K562 (cell line): Measurements from ENCODE around the gene GCSH. TPM values are rescaled to one million over a fixed set of nuclear protein-coding genes. Genes with fewer than 3 reads are reported as not detected.

Experiments
- BHLHE40 ChIP-seq: IDR thresholded peaks from 2 replicates; pipeline ENCODE4 v1.6.1; 2011; ENCODE audit warnings: low read length, improper control_type of control experiment
- CCNT2 ChIP-seq: IDR thresholded peaks from 2 replicates; pipeline ENCODE4 v1.6.1; 2011; ENCODE audit warnings: borderline replicate concordance, low read depth, mild to moderate bottlenecking, moderate library complexity, mixed read lengths, low read length; ENCODE audit not compliant: insufficient read length; ENCODE audit errors: extremely low read depth
- EGR1 ChIP-seq: fragments of 450-650 bp; conservative IDR thresholded peaks from 2 replicates; pipeline ENCODE4 v1.6.1; 2017; ENCODE audit warnings: mild to moderate bottlenecking
- L3MBTL2 ChIP-seq: fragments of 450-650 bp; IDR thresholded peaks from 2 replicates; pipeline ENCODE4 v1.6.1; 2016; ENCODE audit warnings: mild to moderate bottlenecking, moderate library complexity
- MAFG ChIP-seq: fragments of 450-650 bp; conservative IDR thresholded peaks from 2 replicates; pipeline ENCODE4 v1.6.1; 2016; ENCODE audit warnings: missing genetic modification characterization, missing compliant biosample characterization
- NCOA6 ChIP-seq: fragments of 450-650 bp; IDR thresholded peaks from 2 replicates; pipeline ENCODE4 v1.6.1; 2017; ENCODE audit warnings: mild to moderate bottlenecking
- PHF20 ChIP-seq: fragments of 450-650 bp; IDR thresholded peaks from 2 replicates; pipeline ENCODE4 v1.6.1; 2018; ENCODE audit not compliant: partially characterized antibody
- RBM25 ChIP-seq: fragments of 200-400 bp; formaldehyde crosslinking; IDR thresholded peaks from 2 replicates; pipeline ENCODE4 v1.6.1; 2018; ENCODE audit warnings: low read length, low read depth, moderate library complexity; ENCODE audit not compliant: severe bottlenecking
- SMC3 ChIP-seq: conservative IDR thresholded peaks from 2 replicates; pipeline ENCODE4 v1.6.1; 2011; ENCODE audit warnings: low read depth, low read length, improper control_type of control experiment; ENCODE audit not compliant: insufficient read depth
- TAL1 ChIP-seq: fragments of 450-650 bp; IDR thresholded peaks from 2 replicates; pipeline ENCODE4 v1.6.1; 2016; ENCODE audit warnings: mild to moderate bottlenecking
- ZBED1 ChIP-seq: IDR thresholded peaks from 2 replicates; pipeline ENCODE4 v1.6.1; 2014
- ZEB2 ChIP-seq: fragments of 450-650 bp; IDR thresholded peaks from 2 replicates; pipeline ENCODE4 v1.6.1; 2016
- ZNF586 ChIP-seq: fragments of 450-650 bp; formaldehyde crosslinking; conservative IDR thresholded peaks from 2 replicates; pipeline ENCODE4 v1.4.0; 2020; ENCODE audit warnings: mild to moderate bottlenecking, moderate library complexity
- ZNF766 ChIP-seq: fragments of 200-800 bp; sonication (Bioruptor generic); conservative IDR thresholded peaks from 2 replicates; pipeline ENCODE4 v1.6.1; 2016; ENCODE audit warnings: missing genetic modification characterization, missing compliant biosample characterization
- polyA plus RNA-seq, 8 experiments: library from polyadenylated mRNA; depleted of rRNA in 4 of 8; stranded (reverse) in 5 of 8; unstranded in 3 of 8; fragments of >200 nt; fragmentation: Nextera tagmentation in 2 of 8; fragmentation: Illumina TruSeq in 1 of 8; extraction: Ambion mirVana in 2 of 8; extraction: Trizol in 1 of 8; gene quantifications; 2 replicates each; pipeline versions ENCODE4 v1.2.1 to v1.2.3, GENCODE V29; 2011 to 2014; ENCODE audit warnings: inconsistent platforms in 1 of 8, missing spikeins in 1 of 8
- total RNA-seq, 7 experiments: library from RNA; depleted of rRNA in 6 of 7; stranded (reverse); fragments of >200 nt in 6 of 7; fragmentation: Illumina TruSeq in 2 of 7; extraction: Trizol in 2 of 7; gene quantifications; 2 replicates each; pipeline versions ENCODE4 v1.2.1 to v1.2.3, GENCODE V29; 2011 to 2021; ENCODE audit warnings: low replicate concordance in 1 of 7
- TF ChIP-seq, protein P1 (sequence below): fragments of 450-650 bp; IDR thresholded peaks from 2 replicates; pipeline ENCODE4 v1.6.1; 2016; ENCODE audit warnings: borderline replicate concordance
- TF ChIP-seq, protein P2 (sequence below): fragments of 450-650 bp; IDR thresholded peaks from 2 replicates; pipeline ENCODE4 v1.7.0; 2016; ENCODE audit warnings: borderline replicate concordance
- TF ChIP-seq, protein P3 (sequence below): IDR thresholded peaks from 2 replicates; pipeline ENCODE4 v1.6.1; 2014; ENCODE audit warnings: antibody characterized with exemption
- TF ChIP-seq, protein P4 (sequence below): sonication (generic); formaldehyde crosslinking; IDR thresholded peaks from 2 replicates; pipeline ENCODE4 v1.8.1; 2023; ENCODE audit warnings: mild to moderate bottlenecking, missing genetic modification reagents
- TF ChIP-seq, protein P5 (sequence below): sonication (generic); formaldehyde crosslinking; IDR thresholded peaks from 2 replicates; pipeline ENCODE4 v1.8.0; 2022; ENCODE audit warnings: mild to moderate bottlenecking, missing genetic modification reagents

GCSH gene
- total and polyA plus RNA-seq, 9 of the 15 experiments (the other 6 are each of a cell fraction or from before 2014, with no cell fraction given) = 35.0 to 121 (median 89.0) TPM

DNA sequence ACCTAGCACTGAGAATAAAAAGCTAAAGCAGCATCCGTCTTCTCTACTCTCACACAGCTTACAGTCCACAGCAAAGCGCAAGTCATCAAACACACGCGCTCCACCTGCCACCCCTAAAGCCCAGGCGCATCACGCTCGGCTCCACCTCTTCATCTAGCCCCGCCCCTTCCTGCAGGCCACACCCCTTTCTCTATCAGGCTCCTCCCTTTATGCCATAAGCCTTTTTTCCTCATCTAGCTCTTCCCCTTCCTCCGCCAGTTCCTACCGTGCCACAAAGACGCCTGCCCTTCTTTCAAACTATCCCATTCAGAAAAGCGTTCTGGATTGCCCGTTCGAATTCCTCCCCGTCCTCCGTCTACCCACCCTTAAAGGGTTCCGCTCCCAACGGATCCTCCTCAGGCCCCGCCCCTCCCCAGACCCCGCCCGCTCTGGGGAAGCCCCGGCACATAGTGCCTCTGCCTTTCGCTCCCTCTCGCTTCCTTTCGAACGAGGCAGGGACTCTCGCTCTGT is 19.6 kb downstream of the GCSH start (continued):
- TF ChIP-seq, protein P1, sequence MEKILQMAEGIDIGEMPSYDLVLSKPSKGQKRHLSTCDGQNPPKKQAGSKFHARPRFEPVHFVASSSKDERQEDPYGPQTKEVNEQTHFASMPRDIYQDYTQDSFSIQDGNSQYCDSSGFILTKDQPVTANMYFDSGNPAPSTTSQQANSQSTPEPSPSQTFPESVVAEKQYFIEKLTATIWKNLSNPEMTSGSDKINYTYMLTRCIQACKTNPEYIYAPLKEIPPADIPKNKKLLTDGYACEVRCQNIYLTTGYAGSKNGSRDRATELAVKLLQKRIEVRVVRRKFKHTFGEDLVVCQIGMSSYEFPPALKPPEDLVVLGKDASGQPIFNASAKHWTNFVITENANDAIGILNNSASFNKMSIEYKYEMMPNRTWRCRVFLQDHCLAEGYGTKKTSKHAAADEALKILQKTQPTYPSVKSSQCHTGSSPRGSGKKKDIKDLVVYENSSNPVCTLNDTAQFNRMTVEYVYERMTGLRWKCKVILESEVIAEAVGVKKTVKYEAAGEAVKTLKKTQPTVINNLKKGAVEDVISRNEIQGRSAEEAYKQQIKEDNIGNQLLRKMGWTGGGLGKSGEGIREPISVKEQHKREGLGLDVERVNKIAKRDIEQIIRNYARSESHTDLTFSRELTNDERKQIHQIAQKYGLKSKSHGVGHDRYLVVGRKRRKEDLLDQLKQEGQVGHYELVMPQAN = no peak
- no peak for TF ChIP-seq ZBED1
- TF ChIP-seq EGR1 = no peak
- TF ChIP-seq L3MBTL2 = peak; percentile 90
- TF ChIP-seq, protein P2, sequence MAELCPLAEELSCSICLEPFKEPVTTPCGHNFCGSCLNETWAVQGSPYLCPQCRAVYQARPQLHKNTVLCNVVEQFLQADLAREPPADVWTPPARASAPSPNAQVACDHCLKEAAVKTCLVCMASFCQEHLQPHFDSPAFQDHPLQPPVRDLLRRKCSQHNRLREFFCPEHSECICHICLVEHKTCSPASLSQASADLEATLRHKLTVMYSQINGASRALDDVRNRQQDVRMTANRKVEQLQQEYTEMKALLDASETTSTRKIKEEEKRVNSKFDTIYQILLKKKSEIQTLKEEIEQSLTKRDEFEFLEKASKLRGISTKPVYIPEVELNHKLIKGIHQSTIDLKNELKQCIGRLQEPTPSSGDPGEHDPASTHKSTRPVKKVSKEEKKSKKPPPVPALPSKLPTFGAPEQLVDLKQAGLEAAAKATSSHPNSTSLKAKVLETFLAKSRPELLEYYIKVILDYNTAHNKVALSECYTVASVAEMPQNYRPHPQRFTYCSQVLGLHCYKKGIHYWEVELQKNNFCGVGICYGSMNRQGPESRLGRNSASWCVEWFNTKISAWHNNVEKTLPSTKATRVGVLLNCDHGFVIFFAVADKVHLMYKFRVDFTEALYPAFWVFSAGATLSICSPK = no peak
- TF ChIP-seq BHLHE40 = no peak; the same call in 1 of the 2 replicates
- TF ChIP-seq, protein P3, sequence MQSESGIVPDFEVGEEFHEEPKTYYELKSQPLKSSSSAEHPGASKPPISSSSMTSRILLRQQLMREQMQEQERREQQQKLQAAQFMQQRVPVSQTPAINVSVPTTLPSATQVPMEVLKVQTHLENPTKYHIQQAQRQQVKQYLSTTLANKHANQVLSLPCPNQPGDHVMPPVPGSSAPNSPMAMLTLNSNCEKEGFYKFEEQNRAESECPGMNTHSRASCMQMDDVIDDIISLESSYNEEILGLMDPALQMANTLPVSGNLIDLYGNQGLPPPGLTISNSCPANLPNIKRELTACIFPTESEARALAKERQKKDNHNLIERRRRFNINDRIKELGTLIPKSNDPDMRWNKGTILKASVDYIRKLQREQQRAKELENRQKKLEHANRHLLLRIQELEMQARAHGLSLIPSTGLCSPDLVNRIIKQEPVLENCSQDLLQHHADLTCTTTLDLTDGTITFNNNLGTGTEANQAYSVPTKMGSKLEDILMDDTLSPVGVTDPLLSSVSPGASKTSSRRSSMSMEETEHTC = no peak
- no peak for TF ChIP-seq ZNF766 (CRISPR knock-in tag)
- no peak for TF ChIP-seq ZNF586 (CRISPR knock-in tag)
- peak; percentile 74 for TF ChIP-seq MAFG (tag)
- TF ChIP-seq CCNT2 = no peak
- TF ChIP-seq ZEB2 = peak; percentile 52; the same call in 1 of the 2 replicates
- no peak for TF ChIP-seq NCOA6
- TF ChIP-seq, protein P4, sequence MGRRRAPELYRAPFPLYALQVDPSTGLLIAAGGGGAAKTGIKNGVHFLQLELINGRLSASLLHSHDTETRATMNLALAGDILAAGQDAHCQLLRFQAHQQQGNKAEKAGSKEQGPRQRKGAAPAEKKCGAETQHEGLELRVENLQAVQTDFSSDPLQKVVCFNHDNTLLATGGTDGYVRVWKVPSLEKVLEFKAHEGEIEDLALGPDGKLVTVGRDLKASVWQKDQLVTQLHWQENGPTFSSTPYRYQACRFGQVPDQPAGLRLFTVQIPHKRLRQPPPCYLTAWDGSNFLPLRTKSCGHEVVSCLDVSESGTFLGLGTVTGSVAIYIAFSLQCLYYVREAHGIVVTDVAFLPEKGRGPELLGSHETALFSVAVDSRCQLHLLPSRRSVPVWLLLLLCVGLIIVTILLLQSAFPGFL = no peak
- 0 out of 2 replicates have a peak, but pooled peaks have one; percentile 13 for TF ChIP-seq SMC3
- TF ChIP-seq TAL1 = peak; percentile 19
- TF ChIP-seq RBM25 = no peak
- TF ChIP-seq, protein P5, sequence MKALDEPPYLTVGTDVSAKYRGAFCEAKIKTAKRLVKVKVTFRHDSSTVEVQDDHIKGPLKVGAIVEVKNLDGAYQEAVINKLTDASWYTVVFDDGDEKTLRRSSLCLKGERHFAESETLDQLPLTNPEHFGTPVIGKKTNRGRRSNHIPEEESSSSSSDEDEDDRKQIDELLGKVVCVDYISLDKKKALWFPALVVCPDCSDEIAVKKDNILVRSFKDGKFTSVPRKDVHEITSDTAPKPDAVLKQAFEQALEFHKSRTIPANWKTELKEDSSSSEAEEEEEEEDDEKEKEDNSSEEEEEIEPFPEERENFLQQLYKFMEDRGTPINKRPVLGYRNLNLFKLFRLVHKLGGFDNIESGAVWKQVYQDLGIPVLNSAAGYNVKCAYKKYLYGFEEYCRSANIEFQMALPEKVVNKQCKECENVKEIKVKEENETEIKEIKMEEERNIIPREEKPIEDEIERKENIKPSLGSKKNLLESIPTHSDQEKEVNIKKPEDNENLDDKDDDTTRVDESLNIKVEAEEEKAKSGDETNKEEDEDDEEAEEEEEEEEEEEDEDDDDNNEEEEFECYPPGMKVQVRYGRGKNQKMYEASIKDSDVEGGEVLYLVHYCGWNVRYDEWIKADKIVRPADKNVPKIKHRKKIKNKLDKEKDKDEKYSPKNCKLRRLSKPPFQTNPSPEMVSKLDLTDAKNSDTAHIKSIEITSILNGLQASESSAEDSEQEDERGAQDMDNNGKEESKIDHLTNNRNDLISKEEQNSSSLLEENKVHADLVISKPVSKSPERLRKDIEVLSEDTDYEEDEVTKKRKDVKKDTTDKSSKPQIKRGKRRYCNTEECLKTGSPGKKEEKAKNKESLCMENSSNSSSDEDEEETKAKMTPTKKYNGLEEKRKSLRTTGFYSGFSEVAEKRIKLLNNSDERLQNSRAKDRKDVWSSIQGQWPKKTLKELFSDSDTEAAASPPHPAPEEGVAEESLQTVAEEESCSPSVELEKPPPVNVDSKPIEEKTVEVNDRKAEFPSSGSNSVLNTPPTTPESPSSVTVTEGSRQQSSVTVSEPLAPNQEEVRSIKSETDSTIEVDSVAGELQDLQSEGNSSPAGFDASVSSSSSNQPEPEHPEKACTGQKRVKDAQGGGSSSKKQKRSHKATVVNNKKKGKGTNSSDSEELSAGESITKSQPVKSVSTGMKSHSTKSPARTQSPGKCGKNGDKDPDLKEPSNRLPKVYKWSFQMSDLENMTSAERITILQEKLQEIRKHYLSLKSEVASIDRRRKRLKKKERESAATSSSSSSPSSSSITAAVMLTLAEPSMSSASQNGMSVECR = no peak
- TF ChIP-seq PHF20 = no peak
